IMR-90 (cell line): ENCODE measurements around the gene TOP2B. TPM values are rescaled to one million over a fixed set of nuclear protein-coding genes. Genes with fewer than 3 reads are reported as not detected.

Source experiments
- ATAC-seq: fragments of 200-7000 bp; cut with Tn5 transposase; 2 replicates; pipeline ENCODE4 v1.9.1; 2020; ENCODE audit warnings: low read depth, mild to moderate bottlenecking, moderate library complexity
- BruUV-seq: library from RNA; stranded (reverse); fragments of 400-500 nt; replicated peaks from 2 replicates; lab custom pipeline; 2021; lab: Mats Ljungman, UMichigan
- CTCF ChIA-PET: fragments of 300-600 bp; formaldehyde crosslinking; extraction: SDS; loops from one replicate; lab custom pipeline; 2021; ENCODE audit warnings: antibody characterized with exemption; lab: Yijun Ruan, JAX
- POLR2A ChIA-PET: fragments of 300-600 bp; sonication (Branson Sonifier 250); formaldehyde crosslinking; loops from one replicate; lab custom pipeline; 2022; ENCODE audit warnings: antibody characterized with exemption; ENCODE audit not compliant: unreplicated experiment; lab: Charles Lee
- DNase-seq: peaks from one replicate; pipeline ENCODE4 v3.0.0; 2013
- H2AFZ ChIP-seq: replicated peaks from 2 replicates; pipeline ENCODE3; 2013; ENCODE audit warnings: low read length, mild to moderate bottlenecking; ENCODE audit not compliant: poor library complexity
- H2AK5ac ChIP-seq: 2 replicates; pipeline ENCODE4 v1.6.1; 2013; ENCODE audit warnings: low read depth, low read length, inconsistent platforms
- H2AK9ac ChIP-seq: replicated peaks from 2 replicates; pipeline ENCODE3; 2013; ENCODE audit warnings: mild to moderate bottlenecking, low read depth, low read length, moderate library complexity; ENCODE audit not compliant: poor library complexity
- H2BK120ac ChIP-seq: 2 replicates; pipeline ENCODE4 v1.6.1; 2013; ENCODE audit warnings: low read depth, low read length, inconsistent platforms
- H2BK15ac ChIP-seq: 3 replicates; pipeline ENCODE4 v1.6.1; 2013; ENCODE audit warnings: low read depth, low read length, inconsistent platforms
- H2BK20ac ChIP-seq: 2 replicates; pipeline ENCODE4 v1.6.1; 2013; ENCODE audit warnings: low read depth, mild to moderate bottlenecking, inconsistent platforms, low read length, moderate library complexity
- H2BK5ac ChIP-seq: 2 replicates; pipeline ENCODE4 v1.6.1; 2013; ENCODE audit warnings: mild to moderate bottlenecking, low read depth, low read length, inconsistent platforms; ENCODE audit not compliant: poor library complexity, severe bottlenecking
- H3K14ac ChIP-seq: replicated peaks from 2 replicates; pipeline ENCODE4 v1.6.1; 2013; ENCODE audit warnings: low read depth, low read length, inconsistent platforms
- H3K18ac ChIP-seq: 2 replicates; pipeline ENCODE4 v1.6.1; 2013; ENCODE audit warnings: low read depth, low read length, control low read depth
- H3K23ac ChIP-seq: 2 replicates; pipeline ENCODE4 v1.6.1; 2013; ENCODE audit warnings: low read depth, low read length, inconsistent platforms
- H3K27ac ChIP-seq: 2 replicates; pipeline ENCODE4 v1.5.1; 2013; ENCODE audit warnings: mild to moderate bottlenecking, control low read depth, low read length; ENCODE audit not compliant: insufficient read depth
- H3K27me3 ChIP-seq: 2 replicates; pipeline ENCODE4 v1.6.1; 2013; ENCODE audit warnings: low read length; ENCODE audit not compliant: control insufficient read depth, insufficient read depth
- H3K36me3 ChIP-seq: 2 replicates; pipeline ENCODE4 v1.6.1; 2013; ENCODE audit warnings: low read length, mixed read lengths; ENCODE audit not compliant: control insufficient read depth, insufficient read depth
- H3K4ac ChIP-seq: 2 replicates; pipeline ENCODE4 v1.6.1; 2013; ENCODE audit warnings: low read depth, low read length, inconsistent platforms
- H3K4me1 ChIP-seq: 2 replicates; pipeline ENCODE4 v1.6.1; 2013; ENCODE audit warnings: low read length, mixed read lengths; ENCODE audit not compliant: control insufficient read depth, insufficient read depth
- H3K4me2 ChIP-seq: 2 replicates; pipeline ENCODE4 v1.6.1; 2013; ENCODE audit warnings: low read depth, mild to moderate bottlenecking, control low read depth, low read length, moderate library complexity
- H3K4me3 ChIP-seq: 2 replicates; pipeline ENCODE4 v1.5.1; 2013; ENCODE audit warnings: low read depth, mild to moderate bottlenecking, control low read depth, low read length, moderate library complexity; ENCODE audit not compliant: insufficient read depth
- H3K56ac ChIP-seq: 2 replicates; pipeline ENCODE4 v1.6.1; 2013; ENCODE audit warnings: low read length, inconsistent platforms; ENCODE audit not compliant: insufficient read depth; ENCODE audit errors: extremely low read depth
- H3K79me1 ChIP-seq, 2 experiments: 2 replicates each; pipeline ENCODE4 v1.6.1; 2013; ENCODE audit warnings: low read length in 2 of 2, inconsistent platforms in 1 of 2, low read depth in 1 of 2
- H3K9ac ChIP-seq: 2 replicates; pipeline ENCODE4 v1.6.1; 2013; ENCODE audit warnings: low read depth, low read length, control low read depth
- H3K9me1 ChIP-seq: 2 replicates; pipeline ENCODE4 v1.6.1; 2013; ENCODE audit warnings: low read length, inconsistent platforms; ENCODE audit not compliant: insufficient read depth
- H3K9me3 ChIP-seq: 2 replicates; pipeline ENCODE4 v1.6.1; 2013; ENCODE audit warnings: low read length; ENCODE audit not compliant: control insufficient read depth, insufficient read depth
- H4K20me1 ChIP-seq: 2 replicates; pipeline ENCODE4 v1.6.1; 2013; ENCODE audit warnings: low read length, inconsistent platforms; ENCODE audit not compliant: insufficient read depth
- H4K5ac ChIP-seq: 2 replicates; pipeline ENCODE4 v1.6.1; 2013; ENCODE audit warnings: mild to moderate bottlenecking, low read depth, low read length, control low read depth
- H4K8ac ChIP-seq, 2 experiments: 2 replicates each; pipeline ENCODE4 v1.6.1; 2013; ENCODE audit warnings: low read depth in 2 of 2, low read length in 2 of 2, control low read depth in 1 of 2, inconsistent platforms in 1 of 2
- H4K91ac ChIP-seq: 2 replicates; pipeline ENCODE4 v1.6.1; 2013; ENCODE audit warnings: low read depth, low read length, inconsistent platforms; ENCODE audit not compliant: insufficient read depth
- BHLHE40 ChIP-seq: fragments of 150-350 bp; IDR thresholded peaks from 2 replicates; pipeline ENCODE4 v1.6.1; 2016; ENCODE audit warnings: mild to moderate bottlenecking, low read depth, low read length
- CEBPB ChIP-seq: IDR thresholded peaks from 2 replicates; pipeline ENCODE4 v1.6.1; 2012; ENCODE audit warnings: low read depth, low read length, improper control_type of control experiment
- FOS ChIP-seq: fragments of 150-350 bp; IDR thresholded peaks from 2 replicates; pipeline ENCODE4 v1.6.1; 2016; ENCODE audit warnings: low read depth, low read length
- MAFK ChIP-seq: IDR thresholded peaks from 2 replicates; pipeline ENCODE4 v1.6.1; 2012; ENCODE audit warnings: low read depth, low read length, improper control_type of control experiment
- MAZ ChIP-seq: IDR thresholded peaks from 2 replicates; pipeline ENCODE4 v1.6.1; 2012; ENCODE audit warnings: low read depth, mild to moderate bottlenecking, low read length, improper control_type of control experiment, moderate library complexity, borderline replicate concordance
- MXI1 ChIP-seq: IDR thresholded peaks from 2 replicates; pipeline ENCODE4 v1.6.1; 2012; ENCODE audit warnings: low read depth, mild to moderate bottlenecking, low read length, moderate library complexity, borderline replicate concordance
- NFE2L2 ChIP-seq: fragments of 150-350 bp; IDR thresholded peaks from 2 replicates; pipeline ENCODE4 v1.6.1; 2016; ENCODE audit warnings: low read depth, mild to moderate bottlenecking, low read length
- POLR2A ChIP-seq: IDR thresholded peaks from 2 replicates; pipeline ENCODE4 v1.6.1; 2012; ENCODE audit warnings: mild to moderate bottlenecking, low read depth, low read length
- RAD21 ChIP-seq: IDR thresholded peaks from 2 replicates; pipeline ENCODE4 v1.6.1; 2012; ENCODE audit warnings: low read length, improper control_type of control experiment
- RFX5 ChIP-seq: IDR thresholded peaks from 2 replicates; pipeline ENCODE4 v1.8.0; 2012; ENCODE audit warnings: low read depth, mild to moderate bottlenecking, low read length, moderate library complexity
- SMC3 ChIP-seq: fragments of 150-350 bp; IDR thresholded peaks from 2 replicates; pipeline ENCODE4 v1.6.1; 2016; ENCODE audit warnings: low read depth, mild to moderate bottlenecking, antibody characterized with exemption, low read length, moderate library complexity
- WGBS, 2 experiments: methylation state at CpG; one replicate each; pipeline versions ENCODE4 v1.1.5 to v1.1.7; 2013; ENCODE audit warnings: missing lambda C conversion rate in 2 of 2; ENCODE audit not compliant: insufficient read length in 1 of 2; ENCODE audit errors: extremely low coverage in 2 of 2; 5-methylcytosine and 5-hydroxymethylcytosine counted together
- dilution Hi-C: fragments of 300-500 bp; cut with HindIII; formaldehyde crosslinking; loops from one replicate; pipeline ENCODE4 v1.14.3; 2018; ENCODE audit warnings: low sequenced_read_pairs; ENCODE audit not compliant: unreplicated experiment
- in situ Hi-C: fragments of 300-500 bp; cut with MboI; formaldehyde crosslinking; loops from 3 replicates; pipeline ENCODE4 v1.14.3; 2019; ENCODE audit warnings: low sequenced_read_pairs, inconsistent platforms, mixed read lengths
- intact Hi-C: fragments of 100-400 bp; cut with micrococcal nuclease; formaldehyde crosslinking; loops from 2 replicates; pipeline ENCODE4 v1.10.0; 2022
- polyA plus RNA-seq, 3 experiments: library from polyadenylated mRNA; depleted of rRNA; stranded (reverse); fragments of >200 nt; gene quantifications; 2 replicates each; pipeline ENCODE4 v1.2.3, GENCODE V29; 2012; ENCODE audit warnings: low replicate concordance in 1 of 3
- total RNA-seq: library from RNA; depleted of rRNA; stranded (reverse); fragments of >200 nt; gene quantifications from 2 replicates; pipeline ENCODE4 v1.2.3, GENCODE V29; 2012
- TF ChIP-seq, protein P1 (sequence below): fragments of 150-350 bp; IDR thresholded peaks from 2 replicates; pipeline ENCODE4 v1.6.1; 2017; ENCODE audit warnings: mild to moderate bottlenecking, antibody characterized with exemption, low read length, low read depth

Gene TOP2B
- total and polyA plus RNA-seq, 2 of the 4 experiments (the other 2 are of a cell fraction), result 45.5 to 53.4 TPM

DNA sequence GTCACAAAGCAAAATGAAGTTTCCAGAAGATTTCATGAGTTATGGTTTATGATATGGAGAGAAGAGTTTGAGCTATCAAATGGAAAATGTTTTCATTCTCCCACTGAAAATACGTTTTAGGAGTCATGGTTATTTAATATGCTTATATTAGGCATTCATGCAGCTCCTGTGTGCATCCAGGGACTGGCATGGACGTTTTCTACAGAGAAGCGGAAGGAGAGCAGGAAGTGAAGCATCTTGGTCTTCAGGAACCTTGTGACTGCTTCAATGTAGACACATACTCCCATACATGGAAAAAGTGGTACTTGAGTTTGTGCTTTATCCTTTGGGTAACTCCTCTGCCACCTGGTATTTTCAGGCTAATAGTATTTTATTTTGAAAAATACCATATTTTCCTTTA is 43.3 kb upstream of the TOP2B start:
- WGBS, 2 experiments, result no CpG with 5 or more reads among the region's 3 CpGs
- ATAC-seq, result no peak

More for the DNA sequence above, 43.3 kb upstream of the TOP2B start:
- no TSS peak for BruUV-seq
- Histone ChIP-seq H4K91ac (no peak overlapping the region), H4K8ac (no peak overlapping the region), H3K4ac (no peak overlapping the region), H3K4me2 (no peak overlapping the region), H4K20me1 (no peaks in the 10 kb centered on the region), H3K4me1 (no peaks in the 10 kb centered on the region), H3K9me3 (no peaks in the 10 kb centered on the region), H2AK5ac (no peak overlapping the region), H3K36me3 (no peaks in the 10 kb centered on the region), H2AK9ac (no peak overlapping the region), H3K27me3 (peaks cover 2% of the 10 kb centered on the region; the same call in 1 of the 2 replicates), H3K23ac (no peak overlapping the region), H2BK15ac (no peak overlapping the region), H2BK120ac (no peak overlapping the region), H3K79me1 (no peaks in the 10 kb centered on the region), H2BK5ac (no peak overlapping the region), H3K14ac (no peak overlapping the region), H3K9me1 (no peaks in the 10 kb centered on the region), H4K5ac (no peak overlapping the region), H3K56ac (no peak overlapping the region), H3K9ac (no peak overlapping the region), H2BK20ac (no peak overlapping the region), H3K18ac (no peak overlapping the region), H3K4me3 (no peak overlapping the region), H3K27ac (no peak overlapping the region), H2AFZ (no peak overlapping the region)
- dilution Hi-C loops, result no loop called here
- no peak for DNase-seq
- ChIA-PET POLR2A (no interaction called here), CTCF (no interaction called here)
- intact Hi-C loops, result no loop called here
- in situ Hi-C loops, result no loop called here
- TF ChIP-seq RFX5 (no peak), MAZ (no peak), CEBPB (no peak), SMC3 (no peak), POLR2A (no peak), NFE2L2 (no peak), MAFK (no peak), FOS (no peak), MXI1 (no peak), RAD21 (no peak), BHLHE40 (no peak)
- TF ChIP-seq, protein P1, sequence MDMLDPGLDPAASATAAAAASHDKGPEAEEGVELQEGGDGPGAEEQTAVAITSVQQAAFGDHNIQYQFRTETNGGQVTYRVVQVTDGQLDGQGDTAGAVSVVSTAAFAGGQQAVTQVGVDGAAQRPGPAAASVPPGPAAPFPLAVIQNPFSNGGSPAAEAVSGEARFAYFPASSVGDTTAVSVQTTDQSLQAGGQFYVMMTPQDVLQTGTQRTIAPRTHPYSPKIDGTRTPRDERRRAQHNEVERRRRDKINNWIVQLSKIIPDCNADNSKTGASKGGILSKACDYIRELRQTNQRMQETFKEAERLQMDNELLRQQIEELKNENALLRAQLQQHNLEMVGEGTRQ, result no peak
